Activated CD4-positive, CD25-positive, alpha-beta regulatory T cell treated with anti-CD3 and anti-CD28 coated beads, Interleukin-2, amount 50 U/mL, for 24 hours (primary cell): ENCODE results near the gene MYO1E.

Experiments
- ATAC-seq, 2 donors: fragments of 150-1000 bp; cut with Tn5 transposase; one replicate each; pipeline ENCODE4 v1.10.0; 2021; ENCODE audit warnings: mild to moderate bottlenecking in 1 of 2, moderate library complexity in 1 of 2

MYO1E gene

GRCh38 chr15:59120937-59121336 is 251.7 kb downstream of the MYO1E start:
- no peak for ATAC-seq

GRCh38 chr15:59119625-59120024 is 253.0 kb downstream of the MYO1E start:
- no peak for ATAC-seq

DNA sequence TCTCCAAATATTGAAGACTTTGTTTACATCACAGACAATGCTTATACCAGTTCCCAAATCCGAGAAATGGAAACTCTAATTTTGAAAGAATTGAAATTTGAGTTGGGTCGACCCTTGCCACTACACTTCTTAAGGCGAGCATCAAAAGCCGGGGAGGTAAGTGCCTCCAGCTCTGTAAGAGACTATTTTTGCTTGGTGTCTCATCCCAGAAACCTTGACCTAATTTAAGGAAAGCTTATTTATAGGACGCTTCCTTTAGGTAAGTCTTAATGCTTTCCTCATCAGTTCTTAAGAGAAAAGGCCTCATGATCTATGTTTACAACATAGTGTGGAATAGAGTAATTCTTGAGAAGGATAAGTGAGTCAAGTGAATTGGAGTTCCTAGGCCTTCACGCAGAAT is 255.9 kb downstream of the MYO1E start:
- ATAC-seq = no peak

- ATAC-seq = no peak
These were observed 256.5 kb downstream of the MYO1E start for GRCh38 chr15:59116141-59116540.

GRCh38 chr15:59115047-59115446 is 257.6 kb downstream of the MYO1E start:
- ATAC-seq = no peak

- no peak for ATAC-seq
These were observed 261.4 kb downstream of the MYO1E start for GRCh38 chr15:59111251-59111650.

DNA sequence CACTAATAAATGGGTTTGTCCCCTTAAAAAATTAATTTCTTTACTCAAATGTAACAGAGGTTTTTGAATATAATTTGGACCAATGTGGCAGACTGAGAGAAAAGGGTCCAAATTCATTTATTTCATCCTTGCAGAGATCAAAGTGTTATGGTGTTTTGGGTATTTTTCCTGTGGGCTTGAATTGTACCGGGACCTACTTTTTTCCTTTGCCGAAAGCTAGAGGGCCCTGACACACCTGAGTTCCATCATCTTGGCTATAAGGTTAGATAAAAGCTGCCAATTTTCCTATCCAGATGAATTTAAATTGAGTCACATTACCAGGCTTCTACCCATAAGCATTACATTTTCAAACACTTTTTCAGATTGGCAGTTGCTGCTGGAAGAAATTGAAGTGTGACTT is 266.8 kb downstream of the MYO1E start:
- ATAC-seq = no peak

- peak; percentile 100 for ATAC-seq
These were observed 267.5 kb downstream of the MYO1E start, which contains the start of gene CCNB2 for GRCh38 chr15:59104912-59105732. Gene CCNB2, plus strand, starts transcription at chr15:59105146. Its CDS starts 123 bp downstream, at chr15:59105269.

- ATAC-seq = no peak
These were observed 268.1 kb downstream of the MYO1E start for GRCh38 chr15:59104602-59104911.

DNA sequence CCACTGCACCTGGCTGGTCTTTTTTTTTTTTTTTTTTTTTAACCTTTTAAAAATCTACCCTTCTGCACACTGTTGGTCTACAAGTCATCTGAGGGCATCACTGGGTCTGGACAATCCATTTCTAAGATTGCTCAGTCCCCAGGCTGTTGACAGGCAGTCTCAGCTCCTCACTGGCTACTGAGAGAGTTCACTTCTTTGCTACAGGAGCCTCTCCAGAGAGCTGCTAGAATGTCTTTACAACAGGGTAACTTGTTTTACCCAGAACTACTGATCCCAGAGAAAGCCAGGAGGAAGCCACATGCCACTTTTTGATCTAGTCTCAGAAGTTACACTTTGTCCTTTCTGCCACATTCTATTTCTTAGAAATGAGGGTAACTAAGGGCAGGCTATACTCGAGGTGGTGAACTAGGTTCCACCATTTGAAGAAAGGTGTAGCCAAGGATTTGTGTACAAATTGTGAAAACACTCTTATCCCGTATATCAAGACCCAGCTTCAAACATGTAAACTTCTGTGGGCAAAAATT is 273.4 kb downstream of the MYO1E start:
- ATAC-seq = no peak

DNA sequence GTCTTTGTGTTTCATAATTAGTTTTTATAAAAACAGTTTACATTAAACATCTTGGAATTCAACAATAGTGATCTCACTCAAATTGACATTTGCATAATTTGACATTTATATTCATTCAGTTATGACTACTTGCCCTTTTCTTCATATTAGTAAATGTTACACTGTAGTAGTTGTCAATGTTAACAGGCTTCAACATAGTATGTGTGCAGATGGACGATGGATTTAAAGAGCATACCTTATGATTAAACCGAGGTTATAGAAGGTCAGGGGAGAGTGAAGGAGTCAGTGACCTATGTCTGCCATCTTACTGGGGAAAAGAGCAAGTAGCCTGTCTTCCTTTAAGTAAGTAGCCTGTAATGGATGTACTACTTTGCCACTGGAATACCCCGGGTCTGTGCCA is 276.2 kb downstream of the MYO1E start:
- peak in 1 of 2 donors; percentile 67 for ATAC-seq

- no peak for ATAC-seq
These were observed 278.6 kb downstream of the MYO1E start for GRCh38 chr15:59094077-59094476.

DNA sequence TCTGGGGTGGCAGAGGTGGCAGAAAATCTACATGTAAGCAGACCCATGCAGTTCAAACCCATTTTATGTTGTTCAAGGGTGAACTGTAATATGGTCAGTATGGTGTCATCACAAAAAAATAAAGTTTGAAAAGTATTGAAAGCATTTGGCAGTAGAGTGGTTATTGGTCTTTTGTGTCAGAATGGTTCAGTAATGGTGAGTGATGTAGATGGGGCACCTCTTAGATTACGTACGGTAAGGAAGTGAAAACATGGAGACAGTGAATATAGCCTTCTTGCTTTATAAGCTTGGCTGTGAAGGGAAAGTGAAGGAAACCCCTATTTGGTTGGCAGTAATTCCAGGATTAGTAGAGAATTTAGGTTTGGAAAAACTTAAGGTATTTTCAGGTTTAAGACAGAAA is 284.9 kb downstream of the MYO1E start:
- no peak for ATAC-seq
